ENCODE results near the gene MERTK. TPM values are rescaled to one million over a fixed set of nuclear protein-coding genes. Genes with fewer than 3 reads are reported as not detected.

The MERTK gene
- total and polyA plus RNA-seq, 2 of the 8 experiments (the other 6 are each of a cell fraction or from before 2014, with no cell fraction given), result 6.5 to 7.0 TPM

DNA sequence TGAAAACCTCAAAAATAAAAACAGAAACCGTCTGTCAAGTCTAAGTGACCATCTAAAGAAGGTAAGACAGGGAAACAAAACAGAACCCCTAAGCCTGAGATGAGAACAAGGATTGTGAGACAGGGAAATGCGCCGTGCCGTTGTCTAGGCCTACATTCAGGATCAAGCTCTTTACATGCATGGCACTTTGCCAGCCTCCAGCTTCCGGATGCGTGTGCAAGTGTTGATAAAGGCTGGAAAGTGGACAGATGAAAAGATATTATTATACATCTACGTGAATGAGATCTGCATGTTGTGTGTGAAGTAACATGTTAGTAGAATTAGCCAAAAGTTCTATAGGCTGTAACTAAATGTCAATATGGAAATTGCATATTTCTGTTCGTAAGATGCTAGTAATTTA is 128.1 kb downstream of the MERTK start:
- no peaks in the 10 kb centered on the region for H3K79me2 ChIP-seq (ENCODE audit: control insufficient read depth in 1 of 2, insufficient read depth in 2 of 2, low read length in 2 of 2)
- H3K4me3 ChIP-seq (ENCODE audit: extremely low read depth in 1 of 4, insufficient read depth in 2 of 4, low read depth in 3 of 4, low read length in 4 of 4), result no peak overlapping the region
- no peak overlapping the region for H2AFZ ChIP-seq (ENCODE audit: low read length)
- no peak overlapping the region for H2BK15ac ChIP-seq (ENCODE audit: low read length)
- H4K91ac ChIP-seq (replicated peaks; ENCODE audit: insufficient read length, low read length), result no peak overlapping the region
- no peak overlapping the region for H3K14ac ChIP-seq (ENCODE audit: insufficient read length)
- no peak overlapping the region for H2AK5ac ChIP-seq (ENCODE audit: low read depth, low read length)
- no peak overlapping the region for H3K18ac ChIP-seq (ENCODE audit: extremely low read depth, low read length)
- FAIRE-seq, result no peak
- no peak overlapping the region for H4K5ac ChIP-seq (ENCODE audit: insufficient read length, low read depth, low read length)
- H3K36me3 ChIP-seq (ENCODE audit: control insufficient read depth in 2 of 4, insufficient read depth in 4 of 4, low read length in 3 of 4), result no peaks in the 10 kb centered on the region
- H2BK120ac ChIP-seq (replicated peaks; ENCODE audit: low read depth, low read length), result no peak overlapping the region
- no peaks in the 10 kb centered on the region for H3K27me3 ChIP-seq (replicated peaks in 1 of 4; ENCODE audit: control insufficient read depth in 3 of 4, extremely low read depth in 1 of 4, insufficient read depth in 3 of 4, low read length in 3 of 4)
- H3K56ac ChIP-seq (replicated peaks; ENCODE audit: insufficient read length, low read depth, low read length), result no peak overlapping the region
- no peak overlapping the region for H2BK5ac ChIP-seq (ENCODE audit: low read depth, low read length)
- no peak overlapping the region for H2BK12ac ChIP-seq (ENCODE audit: low read depth, low read length)
- H3K23me2 ChIP-seq (ENCODE audit: low read depth, low read length), result no peaks in the 10 kb centered on the region
- H3K9ac ChIP-seq (replicated peaks in 1 of 4; ENCODE audit: extremely low read depth in 1 of 4, low read depth in 3 of 4, low read length in 3 of 4), result no peak overlapping the region
- ChIA-PET POLR2A (ENCODE audit: partially characterized antibody) (no interaction called here), CTCF (ENCODE audit: partially characterized antibody) (interaction anchor here (0.7 to 1.4 kb wide), 2 partner anchors 10 to 141 kb away, joined by 3 read pairs; no protein-coding TSS in a partner anchor)
- H3K4me1 ChIP-seq (replicated peaks in 1 of 4; ENCODE audit: control insufficient read depth in 3 of 4, insufficient read depth in 4 of 4, low read length in 3 of 4), result peaks cover 0 to 2% (median 0%) of the 10 kb centered on the region in 4 experiments; a peak in 1 of 7 replicates
- 92% methylated on average over 8 of the region's 8 CpGs; no CpG with 5 or more reads in 1 of the 2 experiments for WGBS, 2 experiments (ENCODE audit: extremely low coverage in 1 of 2, insufficient coverage in 1 of 2, insufficient read length in 1 of 2, insufficient replicate concordance in 2 of 2, low coverage in 1 of 2, low lambda C conversion rate in 2 of 2, missing lambda C conversion rate in 1 of 2)
- no peaks in the 10 kb centered on the region for H4K20me1 ChIP-seq (replicated peaks in 1 of 2; ENCODE audit: control insufficient read depth in 1 of 2, insufficient read depth in 2 of 2, low read length in 2 of 2)
- H3K23ac ChIP-seq (ENCODE audit: insufficient read length), result no peak overlapping the region
- H3K9me3 ChIP-seq (ENCODE audit: insufficient read depth in 2 of 2, low read depth in 1 of 2, low read length in 1 of 2), result no peaks in the 10 kb centered on the region
- H3K4me2 ChIP-seq (ENCODE audit: insufficient read depth in 1 of 2, low read depth in 2 of 2, low read length in 2 of 2), result no peak overlapping the region
- no peak overlapping the region for H4K8ac ChIP-seq (ENCODE audit: extremely low read depth, insufficient read depth, low read length)
- H3K4ac ChIP-seq (replicated peaks; ENCODE audit: insufficient read length, low read depth, low read length), result no peak overlapping the region
- H3K27ac ChIP-seq (ENCODE audit: low read depth, low read length), result no peak overlapping the region
- DNase-seq (ENCODE audit: low read depth in 1 of 2, low spot score in 2 of 2), result peak in 1 of 2 experiments; percentile 14
- 0 out of 2 replicates have a peak, but pooled peaks cover 2% of the 10 kb centered on the region for H3K79me1 ChIP-seq (ENCODE audit: low read depth, low read length)
- no peak overlapping the region for H2BK20ac ChIP-seq (ENCODE audit: low read length)
- TF ChIP-seq E2F6 (IDR thresholded peaks at IDR 0.05), result no peak
- TF ChIP-seq SP4 (IDR thresholded peaks at IDR 0.05; ENCODE audit: low read length), result no peak
- TF ChIP-seq CHD2 (IDR thresholded peaks at IDR 0.05; ENCODE audit: low read length), result no peak
- no peak for TF ChIP-seq SIX5 (IDR thresholded peaks at IDR 0.05; ENCODE audit: low read depth, low read length)
- TF ChIP-seq, protein P1, sequence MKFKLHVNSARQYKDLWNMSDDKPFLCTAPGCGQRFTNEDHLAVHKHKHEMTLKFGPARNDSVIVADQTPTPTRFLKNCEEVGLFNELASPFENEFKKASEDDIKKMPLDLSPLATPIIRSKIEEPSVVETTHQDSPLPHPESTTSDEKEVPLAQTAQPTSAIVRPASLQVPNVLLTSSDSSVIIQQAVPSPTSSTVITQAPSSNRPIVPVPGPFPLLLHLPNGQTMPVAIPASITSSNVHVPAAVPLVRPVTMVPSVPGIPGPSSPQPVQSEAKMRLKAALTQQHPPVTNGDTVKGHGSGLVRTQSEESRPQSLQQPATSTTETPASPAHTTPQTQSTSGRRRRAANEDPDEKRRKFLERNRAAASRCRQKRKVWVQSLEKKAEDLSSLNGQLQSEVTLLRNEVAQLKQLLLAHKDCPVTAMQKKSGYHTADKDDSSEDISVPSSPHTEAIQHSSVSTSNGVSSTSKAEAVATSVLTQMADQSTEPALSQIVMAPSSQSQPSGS (IDR thresholded peaks at IDR 0.05; ENCODE audit: low read length), result no peak
- no peak for TF ChIP-seq SP1 (IDR thresholded peaks at IDR 0.05; ENCODE audit: low read depth, low read length)
- TF ChIP-seq TAF7 (optimal IDR thresholded peaks at IDR 0.05; ENCODE audit: borderline replicate concordance, low read depth, low read length), result no peak
- no peak for TF ChIP-seq GTF2F1 (IDR thresholded peaks at IDR 0.05; ENCODE audit: borderline replicate concordance, low read depth, low read length)
- TF ChIP-seq FOSL1 (IDR thresholded peaks at IDR 0.05; ENCODE audit: insufficient read depth, low read depth, low read length), result no peak
- TF ChIP-seq RAD21 (IDR thresholded peaks at IDR 0.05 in 1 of 2, conservative IDR thresholded peaks at IDR 0.05 in 1 of 2; ENCODE audit: low read depth in 2 of 2, low read length in 2 of 2), result no peak
- TF ChIP-seq BCL11A (IDR thresholded peaks at IDR 0.05; ENCODE audit: low read depth in 2 of 2, low read length in 2 of 2), result no peak
- TF ChIP-seq TAF1 (IDR thresholded peaks at IDR 0.05; ENCODE audit: low read depth, low read length), result no peak

Data from H1 (cell line).